ENCODE results near the gene MYT1. TPM values are rescaled to one million over a fixed set of nuclear protein-coding genes. Genes with fewer than 3 reads are reported as not detected.

MYT1 gene
- total RNA-seq, 1 donor from 2014 or later = not detected

GRCh38 chr20:64165866-64166600 lies 1.8 kb downstream of the MYT1 start:
- peaks cover 3% of the 10 kb centered on the region for H3K27me3 ChIP-seq
- no peaks in the 10 kb centered on the region for H3K36me3 ChIP-seq
- intact Hi-C loops (cut with DNase I) = no loop called here
- H3K9me3 ChIP-seq = no peaks in the 10 kb centered on the region
- no peak overlapping the region for H3K27ac ChIP-seq
- no peaks in the 10 kb centered on the region for H3K4me1 ChIP-seq
- TF ChIP-seq CTCF (IDR thresholded peaks at IDR 0.05) (no peak), POLR2AphosphoS5 (IDR thresholded peaks at IDR 0.05; ENCODE audit: insufficient read depth in 1 of 2, low read depth in 1 of 2) (no peak), POLR2A (IDR thresholded peaks at IDR 0.05) (no peak)
- no peak for DNase-seq (ENCODE audit: extremely low spot score in 2 of 2)
- H3K4me3 ChIP-seq = no peak overlapping the region

GRCh38 chr20:64166721-64167615 lies 2.7 kb downstream of the MYT1 start:
- Histone ChIP-seq H3K36me3 (no peaks in the 10 kb centered on the region), H3K4me1 (no peaks in the 10 kb centered on the region), H3K9me3 (no peaks in the 10 kb centered on the region), H3K4me3 (no peak overlapping the region), H3K27ac (no peak overlapping the region), H3K27me3 (peaks cover 3% of the 10 kb centered on the region)
- no peak for DNase-seq (ENCODE audit: extremely low spot score in 2 of 2)
- TF ChIP-seq POLR2AphosphoS5 (IDR thresholded peaks at IDR 0.05; ENCODE audit: insufficient read depth in 1 of 2, low read depth in 1 of 2) (no peak), CTCF (IDR thresholded peaks at IDR 0.05) (no peak), POLR2A (IDR thresholded peaks at IDR 0.05) (no peak)
- intact Hi-C loops (cut with DNase I) = no loop called here

GRCh38 chr20:64167676-64168075 lies 3.4 kb downstream of the MYT1 start:
- TF ChIP-seq POLR2A (IDR thresholded peaks at IDR 0.05) (no peak), CTCF (IDR thresholded peaks at IDR 0.05) (no peak), POLR2AphosphoS5 (IDR thresholded peaks at IDR 0.05; ENCODE audit: insufficient read depth in 1 of 2, low read depth in 1 of 2) (no peak)
- Histone ChIP-seq H3K27me3 (peaks cover 3% of the 10 kb centered on the region), H3K36me3 (no peaks in the 10 kb centered on the region), H3K9me3 (no peaks in the 10 kb centered on the region), H3K27ac (no peak overlapping the region), H3K4me1 (no peaks in the 10 kb centered on the region), H3K4me3 (no peak overlapping the region)
- DNase-seq (ENCODE audit: extremely low spot score in 2 of 2) = no peak
- intact Hi-C loops (cut with DNase I) = no loop called here

GRCh38 chr20:64168381-64169090 lies 4.3 kb downstream of the MYT1 start:
- H3K4me1 ChIP-seq = no peaks in the 10 kb centered on the region
- H3K27me3 ChIP-seq = peaks cover 3% of the 10 kb centered on the region
- no peak for TF ChIP-seq POLR2AphosphoS5 (IDR thresholded peaks at IDR 0.05; ENCODE audit: insufficient read depth in 1 of 2, low read depth in 1 of 2)
- no peak for TF ChIP-seq CTCF (IDR thresholded peaks at IDR 0.05)
- TF ChIP-seq POLR2A (IDR thresholded peaks at IDR 0.05) = no peak

More at GRCh38 chr20:64168381-64169090, 4.3 kb downstream of the MYT1 start:
- Histone ChIP-seq H3K36me3 (no peaks in the 10 kb centered on the region), H3K9me3 (no peaks in the 10 kb centered on the region), H3K4me3 (no peak overlapping the region), H3K27ac (no peak overlapping the region)
- intact Hi-C loops (cut with DNase I) = no loop called here
- DNase-seq (ENCODE audit: extremely low spot score in 2 of 2) = no peak
